H9 (cell line): ENCODE data around the gene TPRX2. TPM values are rescaled to one million over a fixed set of nuclear protein-coding genes. Genes with fewer than 3 reads are reported as not detected.
A peak's percentile ranks its signal among the peaks of the same experiment; 100 is the strongest.

Experiments
- DNase-seq: peaks from one replicate; pipeline ENCODE4 v3.0.0-alpha.2; 2017
- H2AFZ ChIP-seq: one replicate; pipeline ENCODE4 v1.6.1; 2013; ENCODE audit warnings: mild to moderate bottlenecking, low read length, control low read depth, moderate library complexity
- H2AK5ac ChIP-seq: 2 replicates; pipeline ENCODE4 v1.6.1; 2013; ENCODE audit warnings: low read length, control low read depth, mixed read lengths; ENCODE audit not compliant: insufficient read length
- H2BK120ac ChIP-seq: one replicate; pipeline ENCODE4 v1.6.1; 2013; ENCODE audit warnings: low read depth, mild to moderate bottlenecking, low read length, control low read depth, inconsistent platforms; ENCODE audit not compliant: poor library complexity, severe bottlenecking
- H2BK12ac ChIP-seq: 2 replicates; pipeline ENCODE4 v1.6.1; 2013; ENCODE audit warnings: low read length, control low read depth, mixed read lengths, low read depth; ENCODE audit not compliant: insufficient read length
- H2BK15ac ChIP-seq: 2 replicates; pipeline ENCODE4 v1.6.1; 2013; ENCODE audit warnings: low read depth, low read length, control low read depth
- H2BK20ac ChIP-seq: one replicate; pipeline ENCODE4 v1.6.1; 2013; ENCODE audit warnings: low read depth, mild to moderate bottlenecking, low read length, control low read depth, inconsistent platforms; ENCODE audit not compliant: poor library complexity, severe bottlenecking
- H2BK5ac ChIP-seq: 2 replicates; pipeline ENCODE4 v1.6.1; 2013; ENCODE audit warnings: low read length, control low read depth, mixed read lengths; ENCODE audit not compliant: insufficient read length
- H3K14ac ChIP-seq: 2 replicates; pipeline ENCODE4 v1.6.1; 2013; ENCODE audit warnings: low read length, control low read depth; ENCODE audit not compliant: insufficient read depth
- H3K18ac ChIP-seq: 2 replicates; pipeline ENCODE4 v1.6.1; 2013; ENCODE audit warnings: low read depth, mild to moderate bottlenecking, mixed read lengths, low read length, control low read depth; ENCODE audit not compliant: insufficient read length
- H3K23ac ChIP-seq: 2 replicates; pipeline ENCODE4 v1.6.1; 2013; ENCODE audit warnings: low read length, control low read depth, mixed read lengths, low read depth; ENCODE audit not compliant: insufficient read length
- H3K23me2 ChIP-seq: 2 replicates; pipeline ENCODE4 v1.6.1; 2013; ENCODE audit warnings: low read depth, mild to moderate bottlenecking, mixed read lengths, low read length, control low read depth; ENCODE audit not compliant: insufficient read length, poor library complexity, severe bottlenecking
- H3K27ac ChIP-seq: 2 replicates; pipeline ENCODE4 v1.5.1; 2013; ENCODE audit warnings: low read length, control low read depth, mixed read lengths, low read depth; ENCODE audit not compliant: insufficient read length
- H3K27me3 ChIP-seq: 2 replicates; pipeline ENCODE4 v1.6.1; 2013; ENCODE audit warnings: low read length, control low read depth, inconsistent platforms; ENCODE audit not compliant: insufficient read depth
- H3K4ac ChIP-seq: 2 replicates; pipeline ENCODE4 v1.6.1; 2013; ENCODE audit warnings: low read depth, mild to moderate bottlenecking, control low read depth, inconsistent platforms, low read length, moderate library complexity
- H3K4me1 ChIP-seq: 2 replicates; pipeline ENCODE4 v1.6.1; 2013; ENCODE audit warnings: low read length, control low read depth, inconsistent platforms; ENCODE audit not compliant: insufficient read depth
- H3K4me2 ChIP-seq: 2 replicates; pipeline ENCODE4 v1.6.1; 2013; ENCODE audit warnings: low read length, control low read depth, mixed read lengths; ENCODE audit not compliant: insufficient read length, insufficient read depth
- H3K56ac ChIP-seq: 2 replicates; pipeline ENCODE4 v1.6.1; 2013; ENCODE audit warnings: low read depth, mild to moderate bottlenecking, mixed read lengths, low read length, control low read depth; ENCODE audit not compliant: insufficient read length
- H3K79me1 ChIP-seq: 2 replicates; pipeline ENCODE4 v1.6.1; 2013; ENCODE audit warnings: low read depth, mild to moderate bottlenecking, moderate library complexity, low read length, control low read depth, inconsistent platforms; ENCODE audit not compliant: insufficient read depth, poor library complexity, severe bottlenecking
- H3K79me2 ChIP-seq: 2 replicates; pipeline ENCODE4 v1.6.1; 2013; ENCODE audit warnings: low read length, control low read depth, inconsistent platforms; ENCODE audit not compliant: insufficient read depth
- H3K9ac ChIP-seq: 2 replicates; pipeline ENCODE4 v1.6.1; 2013; ENCODE audit warnings: low read length, control low read depth, mixed read lengths; ENCODE audit not compliant: insufficient read length; ENCODE audit errors: extremely low read depth
- H3K9me3 ChIP-seq: one replicate; pipeline ENCODE4 v1.6.1; 2013; ENCODE audit warnings: low read depth, low read length, inconsistent platforms; ENCODE audit not compliant: control insufficient read depth
- H3T11ph ChIP-seq: one replicate; pipeline ENCODE4 v1.6.1; 2013; ENCODE audit warnings: mild to moderate bottlenecking, low read length, control low read depth, inconsistent platforms
- H4K20me1 ChIP-seq: one replicate; pipeline ENCODE4 v1.6.1; 2013; ENCODE audit not compliant: control insufficient read depth, insufficient read length, insufficient read depth
- H4K5ac ChIP-seq: 2 replicates; pipeline ENCODE4 v1.6.1; 2013; ENCODE audit warnings: low read depth, mild to moderate bottlenecking, mixed read lengths, low read length, control low read depth; ENCODE audit not compliant: insufficient read length
- H4K8ac ChIP-seq: replicated peaks from 2 replicates; pipeline ENCODE4 v1.6.1; 2013; ENCODE audit warnings: low read length, control low read depth, mixed read lengths, low read depth; ENCODE audit not compliant: insufficient read length
- H4K91ac ChIP-seq: 2 replicates; pipeline ENCODE4 v1.6.1; 2013; ENCODE audit warnings: low read depth, mild to moderate bottlenecking, moderate library complexity, mixed read lengths, low read length, control low read depth; ENCODE audit not compliant: insufficient read length
- H3K27ac Mint-ChIP-seq, 3 experiments: 2 replicates in 2 of 3; 3 replicates in 1 of 3; pipeline ENCODE4 v1.8.0; 2020 to 2021; ENCODE audit warnings: mixed read lengths in 3 of 3, mild to moderate bottlenecking in 1 of 3, moderate library complexity in 1 of 3
- H3K27me3 Mint-ChIP-seq: 2 replicates; pipeline ENCODE4 v1.8.0; 2021; ENCODE audit warnings: low read depth, mild to moderate bottlenecking, moderate library complexity, mixed read lengths
- H3K36me3 Mint-ChIP-seq, 3 experiments: 2 replicates in 2 of 3; 3 replicates in 1 of 3; pipeline ENCODE4 v1.8.0; 2020 to 2021; ENCODE audit warnings: low read depth in 3 of 3, mixed read lengths in 3 of 3; ENCODE audit not compliant: insufficient read depth in 1 of 3
- H3K4me1 Mint-ChIP-seq, 2 experiments: 2 replicates each; pipeline ENCODE4 v1.8.0; 2020; ENCODE audit warnings: mixed read lengths in 2 of 2
- H3K4me3 Mint-ChIP-seq, 2 experiments: 2 replicates in 1 of 2; 3 replicates in 1 of 2; pipeline ENCODE4 v1.8.0; 2020 to 2021; ENCODE audit warnings: mild to moderate bottlenecking in 2 of 2, mixed read lengths in 2 of 2, moderate library complexity in 1 of 2
- H3K9me3 Mint-ChIP-seq, 2 experiments: 2 replicates in 1 of 2; 3 replicates in 1 of 2; pipeline ENCODE4 v1.8.0; 2020; ENCODE audit warnings: mild to moderate bottlenecking in 2 of 2, mixed read lengths in 2 of 2, moderate library complexity in 1 of 2
- CTCF ChIP-seq: fragments of 200-600 bp; sonication (generic); conservative IDR thresholded peaks from 3 replicates; pipeline ENCODE4 v1.8.0; 2021; ENCODE audit warnings: antibody characterized with exemption, mild to moderate bottlenecking
- WGBS: extraction: QIAGEN DNeasy Blood & Tissue Kit; methylation state at CpG from one replicate; pipeline ENCODE4 v1.1.7; 2013; ENCODE audit warnings: missing lambda C conversion rate, low lambda C conversion rate, mixed read lengths; ENCODE audit not compliant: insufficient read length; ENCODE audit errors: extremely low coverage; 5-methylcytosine and 5-hydroxymethylcytosine counted together
- total RNA-seq: library from RNA; stranded (reverse); gene quantifications from 2 replicates; pipeline ENCODE4 v1.2.1, GENCODE V29; 2021

The TPRX2 gene
- total RNA-seq, 1 experiment from 2014 or later, result not detected

GRCh38 chr19:47891923-47892666 lies 33.1 kb downstream of the TPRX2 start:
- peak; percentile 79 for DNase-seq
- Histone ChIP-seq H2BK5ac (no peak overlapping the region), H4K5ac (no peak overlapping the region), H3T11ph (no peak overlapping the region), H3K18ac (no peak overlapping the region), H3K79me2 (no peaks in the 10 kb centered on the region), H2BK12ac (no peak overlapping the region), H3K23ac (no peak overlapping the region), H4K8ac (no peak overlapping the region), H2BK20ac (no peak overlapping the region), H2BK15ac (no peak overlapping the region), H3K23me2 (no peaks in the 10 kb centered on the region), H2BK120ac (no peak overlapping the region), H3K9ac (no peak overlapping the region), H3K27ac (no peak overlapping the region), H3K14ac (no peak overlapping the region), H3K56ac (no peak overlapping the region), H3K27me3 (no peaks in the 10 kb centered on the region), H3K4ac (no peak overlapping the region), H2AFZ (no peak overlapping the region), H3K4me2 (no peak overlapping the region), H4K20me1 (no peaks in the 10 kb centered on the region), H3K79me1 (no peaks in the 10 kb centered on the region), H3K9me3 (peaks cover 5% of the 10 kb centered on the region), H3K4me1 (no peaks in the 10 kb centered on the region), H2AK5ac (no peak overlapping the region), H4K91ac (no peak overlapping the region)
- TF ChIP-seq CTCF, result no peak
- H3K4me1 Mint-ChIP-seq, result 0 out of 4 replicates have a peak, but pooled peaks cover 0 to 3% of the 10 kb centered on the region in 2 experiments
- H3K4me3 Mint-ChIP-seq, result no peak overlapping the region
- WGBS, result no CpG with 5 or more reads among the region's 7 CpGs
- peaks cover 8 to 15% of the 10 kb centered on the region in 2 experiments; a peak in 4 of 5 replicates for H3K9me3 Mint-ChIP-seq
- H3K27ac Mint-ChIP-seq, result peak overlapping the region in 1 of 3 experiments; percentile 55; a peak in 1 of 7 replicates
- no peaks in the 10 kb centered on the region; the same call in 1 of the 2 replicates for H3K27me3 Mint-ChIP-seq
- peaks cover 4 to 13% (median 11%) of the 10 kb centered on the region in 3 experiments; a peak in 5 of 7 replicates for H3K36me3 Mint-ChIP-seq
